ENCODE results near the gene RRBP1. TPM values are rescaled to one million over a fixed set of nuclear protein-coding genes. Genes with fewer than 3 reads are reported as not detected.

The RRBP1 gene
- total and polyA plus RNA-seq, 12 donors, result 23.5 to 71.3 (median 29.7) TPM

- WGBS, 2 donors, result 92 to 94% methylated on average over 13 of the region's 13 CpGs
- no peak for DNase-seq
- H3K36me3 ChIP-seq, result peaks cover 0 to 100% (median 28%) of the 10 kb centered on the region in 9 donors
Observed at GRCh38 chr20:17633221-17633849, 48.7 kb downstream of the RRBP1 start.

DNA sequence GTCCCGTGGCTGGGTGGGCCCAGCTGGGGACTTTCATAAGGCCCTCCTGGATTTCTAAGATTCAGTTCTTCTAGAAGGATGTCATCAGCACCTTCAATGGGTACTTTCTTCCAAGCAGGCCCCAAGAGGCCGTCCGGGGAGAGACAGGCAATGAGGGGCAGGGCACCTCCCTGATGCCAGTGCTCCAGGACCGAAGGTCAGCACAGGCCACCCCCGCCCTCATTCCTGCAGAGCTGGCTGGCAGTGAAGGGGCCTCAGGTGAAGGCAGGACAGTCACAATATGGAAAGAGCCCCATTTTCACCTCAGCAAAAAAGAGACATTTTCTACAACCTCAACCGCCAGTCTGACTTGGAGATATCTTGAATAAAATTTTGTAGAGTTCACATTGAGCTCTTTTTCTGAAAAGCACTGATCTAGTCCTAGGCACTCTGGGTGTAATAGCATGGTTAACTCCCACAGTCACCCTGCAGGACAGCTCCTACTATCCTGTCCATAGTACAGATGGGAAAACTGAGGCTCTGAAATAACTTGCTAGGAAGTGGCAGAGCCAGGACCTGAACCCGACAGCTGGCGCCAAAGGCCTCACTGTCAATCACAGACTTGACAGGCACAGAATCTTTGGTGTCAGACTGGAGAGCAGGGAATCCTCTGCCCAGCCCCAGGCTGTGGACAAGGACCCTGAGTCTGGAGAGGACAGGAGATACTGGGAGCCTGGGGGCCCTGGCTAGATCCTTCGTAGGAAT lies 50.3 kb downstream of the RRBP1 start:
- DNase-seq (no peak), ATAC-seq (no peak)
- no peak for TF ChIP-seq CTCF (IDR thresholded peaks at IDR 0.05)
- peaks cover 4 to 38% (median 25%) of the 10 kb centered on the region in 9 donors for H3K4me1 ChIP-seq
- intact Hi-C loops (cut with DNase I), result no loop called here
- H3K9me3 ChIP-seq, result no peaks in the 10 kb centered on the region
- H3K36me3 ChIP-seq, result peaks cover 0 to 100% (median 41%) of the 10 kb centered on the region in 9 donors
- no peaks in the 10 kb centered on the region for H3K27me3 ChIP-seq
- H3K4me3 ChIP-seq, result no peak overlapping the region
- H3K27ac ChIP-seq, result no peak overlapping the region
- 93 to 95% methylated on average over 9 of the region's 9 CpGs for WGBS, 2 donors

More at GRCh38 chr20:17633221-17633849, 48.7 kb downstream of the RRBP1 start:
- Histone ChIP-seq H3K27me3 (no peaks in the 10 kb centered on the region), H3K27ac (peak overlapping the region in 2 of 10 donors; percentile 19 to 67), H3K9me3 (no peaks in the 10 kb centered on the region), H3K4me3 (no peak overlapping the region), H3K4me1 (peaks cover 4 to 47% (median 26%) of the 10 kb centered on the region in 9 donors)
- ATAC-seq, result no peak
- intact Hi-C loops (cut with DNase I), result no loop called here
- no peak for TF ChIP-seq CTCF (IDR thresholded peaks at IDR 0.05)

DNA sequence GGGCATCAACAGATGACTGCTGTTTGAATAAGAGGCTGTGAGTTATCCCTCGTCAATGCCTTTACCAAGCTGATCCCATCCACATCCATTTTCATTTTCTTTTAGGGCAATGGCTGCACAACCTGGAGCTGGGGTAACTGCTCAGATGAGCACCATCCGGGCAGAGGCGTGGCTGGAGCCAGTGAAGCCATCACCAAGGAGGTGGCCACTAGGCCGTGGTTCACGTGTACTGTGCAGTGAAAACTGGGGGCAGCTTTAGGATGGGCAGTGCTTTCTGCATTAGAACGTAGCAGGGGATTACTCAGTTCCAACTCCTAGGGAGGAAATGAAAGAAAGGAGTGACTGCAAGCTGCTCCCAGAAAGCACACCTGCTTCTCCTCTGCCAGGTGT lies 51.2 kb downstream of the RRBP1 start:
- Histone ChIP-seq H3K4me3 (no peak overlapping the region), H3K36me3 (peaks cover 0 to 100% (median 44%) of the 10 kb centered on the region in 9 donors), H3K4me1 (peaks cover 0 to 31% (median 19%) of the 10 kb centered on the region in 9 donors), H3K27ac (no peak overlapping the region), H3K27me3 (no peaks in the 10 kb centered on the region), H3K9me3 (no peaks in the 10 kb centered on the region)
- DNase-seq (no peak), ATAC-seq (no peak)
- 93 to 98% methylated on average over 6 of the region's 6 CpGs for WGBS, 2 donors
- TF ChIP-seq CTCF (IDR thresholded peaks at IDR 0.05), result no peak
- intact Hi-C loops (cut with DNase I), result no loop called here

GRCh38 chr20:17630151-17630805 lies 51.8 kb downstream of the RRBP1 start:
- intact Hi-C loops (cut with DNase I), result no loop called here
- no peak for ATAC-seq
- peaks cover 0 to 100% (median 44%) of the 10 kb centered on the region in 9 donors for H3K36me3 ChIP-seq

More at GRCh38 chr20:17630151-17630805, 51.8 kb downstream of the RRBP1 start:
- DNase-seq, result no peak
- no peak for TF ChIP-seq CTCF (IDR thresholded peaks at IDR 0.05)
- WGBS, 2 donors, result 86 to 92% methylated on average over 11 of the region's 11 CpGs
- Histone ChIP-seq H3K4me1 (peaks cover 0 to 26% (median 14%) of the 10 kb centered on the region in 9 donors), H3K4me3 (no peak overlapping the region), H3K9me3 (no peaks in the 10 kb centered on the region), H3K27ac (no peak overlapping the region), H3K27me3 (no peaks in the 10 kb centered on the region)
